DND-41 (cell line): ENCODE results near the gene EXOSC7.

Experiments used
- CTCF ChIP-seq: IDR thresholded peaks from 2 replicates; pipeline ENCODE4 v1.5.1; 2012; ENCODE audit warnings: borderline replicate concordance, low read length, moderate library complexity, mild to moderate bottlenecking; ENCODE audit not compliant: poor library complexity, severe bottlenecking; ENCODE audit errors: extremely low read depth
- EZH2 ChIP-seq: IDR thresholded peaks from 3 replicates; pipeline ENCODE4 v1.6.1; 2012; ENCODE audit warnings: borderline replicate concordance, low read depth, mild to moderate bottlenecking, moderate library complexity, low read length, inconsistent platforms; ENCODE audit not compliant: severe bottlenecking

- TF ChIP-seq CTCF: no peak
- TF ChIP-seq EZH2: no peak
These were observed 18.1 kb upstream of the EXOSC7 start for GRCh38 chr3:44957986-44958385.
